BE2C (cell line): Measurements from ENCODE around the gene AGAP1.

Experiments
- DNase-seq: peaks from one replicate; pipeline ENCODE4 v3.0.0-alpha.2; 2020
- H3K27me3 ChIP-seq: fragments of 250-450 bp; sonication (Bioruptor Pico); 2 replicates; pipeline ENCODE4 v1.5.1; 2020; ENCODE audit warnings: mild to moderate bottlenecking
- H3K36me3 ChIP-seq: fragments of 250-450 bp; sonication (Bioruptor Pico); 2 replicates; pipeline ENCODE4 v1.5.1; 2020; ENCODE audit warnings: mild to moderate bottlenecking
- H3K4me1 ChIP-seq: fragments of 250-450 bp; sonication (Bioruptor Pico); 2 replicates; pipeline ENCODE4 v1.5.1; 2020
- H3K4me3 ChIP-seq: 2 replicates; pipeline ENCODE4 v1.5.1; 2011; ENCODE audit warnings: low read depth, low read length
- H3K9me3 ChIP-seq: fragments of 250-450 bp; sonication (Bioruptor Pico); 2 replicates; pipeline ENCODE4 v1.5.1; 2020
- CTCF ChIP-seq: IDR thresholded peaks from 2 replicates; pipeline ENCODE4 v1.5.1; 2012; ENCODE audit warnings: mild to moderate bottlenecking, low read depth, low read length

AGAP1 gene

DNA sequence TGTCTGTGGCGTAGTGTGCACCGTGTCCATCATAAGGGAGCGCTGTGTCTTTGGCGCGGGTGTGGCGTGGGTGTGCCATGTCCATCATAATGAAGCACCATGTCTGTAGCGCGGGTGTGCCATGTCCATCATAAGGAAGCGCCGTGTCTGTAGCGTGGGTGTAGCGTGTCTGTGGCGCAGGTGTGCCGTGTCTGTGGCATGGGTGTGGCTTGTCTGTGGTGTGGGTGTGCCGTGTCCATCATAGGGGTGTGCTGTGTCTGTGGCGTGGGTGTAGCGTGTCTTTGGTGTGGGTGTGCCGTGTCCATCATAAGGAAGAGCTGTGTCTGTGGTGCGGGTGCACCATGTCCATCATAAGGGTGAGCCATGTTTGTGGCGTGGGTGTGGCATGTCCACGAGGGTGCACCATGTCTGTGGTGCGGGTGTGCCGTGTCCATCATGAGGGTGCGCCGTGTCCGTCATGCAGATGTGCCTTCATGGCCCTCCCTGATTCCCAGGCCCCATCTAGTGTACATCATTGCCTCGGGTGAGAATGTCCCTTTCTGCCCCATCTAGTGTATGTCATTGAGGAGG is 399.4 kb downstream of the AGAP1 start:
- no peak for DNase-seq
- no peak for TF ChIP-seq CTCF
- no peaks in the 10 kb centered on the region for H3K36me3 ChIP-seq
- H3K9me3 ChIP-seq, result no peaks in the 10 kb centered on the region
- H3K27me3 ChIP-seq, result no peaks in the 10 kb centered on the region
- no peaks in the 10 kb centered on the region for H3K4me1 ChIP-seq
- H3K4me3 ChIP-seq, result no peak overlapping the region

DNA sequence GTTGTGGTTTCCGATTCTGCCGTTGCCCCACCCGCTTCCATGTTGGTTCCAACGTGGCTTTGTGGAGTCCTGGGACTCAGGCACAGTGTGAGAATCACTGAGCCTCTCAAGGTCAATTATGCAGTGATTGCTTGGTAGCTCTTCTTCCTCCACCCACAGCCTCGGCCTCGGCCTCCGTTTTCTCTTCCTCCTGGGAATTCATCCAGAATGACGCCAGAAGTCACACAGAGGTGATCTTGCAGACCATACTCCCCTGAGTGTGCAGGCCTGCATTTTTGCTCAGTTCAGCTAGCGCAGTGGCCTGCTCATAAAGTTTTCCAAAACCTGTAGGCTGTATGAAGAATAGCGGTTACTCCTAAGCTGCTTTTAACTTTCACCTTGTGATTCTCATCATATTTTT is 401.0 kb downstream of the AGAP1 start:
- no peaks in the 10 kb centered on the region for H3K36me3 ChIP-seq
- TF ChIP-seq CTCF, result no peak
- H3K9me3 ChIP-seq, result no peaks in the 10 kb centered on the region
- no peak for DNase-seq
- no peaks in the 10 kb centered on the region for H3K4me1 ChIP-seq
- no peak overlapping the region for H3K4me3 ChIP-seq
- H3K27me3 ChIP-seq, result no peaks in the 10 kb centered on the region

GRCh38 chr2:235896061-235896460 is 402.2 kb downstream of the AGAP1 start:
- no peak for DNase-seq
- Histone ChIP-seq H3K9me3 (no peaks in the 10 kb centered on the region), H3K4me3 (no peak overlapping the region), H3K4me1 (no peaks in the 10 kb centered on the region), H3K36me3 (no peaks in the 10 kb centered on the region), H3K27me3 (no peaks in the 10 kb centered on the region)
- no peak for TF ChIP-seq CTCF

- TF ChIP-seq CTCF, result no peak
- no peaks in the 10 kb centered on the region for H3K36me3 ChIP-seq
- no peaks in the 10 kb centered on the region for H3K9me3 ChIP-seq
- H3K4me1 ChIP-seq, result no peaks in the 10 kb centered on the region
- H3K27me3 ChIP-seq, result no peaks in the 10 kb centered on the region
- no peak overlapping the region for H3K4me3 ChIP-seq
- DNase-seq, result no peak
Measured at GRCh38 chr2:235897992-235898391, 404.1 kb downstream of the AGAP1 start.

- H3K4me1 ChIP-seq, result no peaks in the 10 kb centered on the region
- DNase-seq, result no peak
- no peak overlapping the region for H3K4me3 ChIP-seq
- no peaks in the 10 kb centered on the region for H3K9me3 ChIP-seq
- no peak for TF ChIP-seq CTCF
- H3K27me3 ChIP-seq, result no peaks in the 10 kb centered on the region
- H3K36me3 ChIP-seq, result no peaks in the 10 kb centered on the region
Measured at GRCh38 chr2:235898766-235899165, 404.9 kb downstream of the AGAP1 start.

- H3K9me3 ChIP-seq, result no peaks in the 10 kb centered on the region
- H3K4me3 ChIP-seq, result no peak overlapping the region
- DNase-seq, result no peak
- H3K27me3 ChIP-seq, result no peaks in the 10 kb centered on the region
- no peak for TF ChIP-seq CTCF
- no peaks in the 10 kb centered on the region for H3K36me3 ChIP-seq
- H3K4me1 ChIP-seq, result no peaks in the 10 kb centered on the region
Measured at GRCh38 chr2:235900631-235901030, 406.8 kb downstream of the AGAP1 start.
